Activated T-helper 2 cell treated with anti-CD3 and anti-CD28 coated beads, Interferon-gamma antibody, Interleukin-2, Interleukin-4, amounts not matched to agents 10 μg/mL and 5 μg/mL and 100 μg/mL, durations not matched to agents 14 hours and 24 hours and 36 hours (primary cell): ENCODE data around the gene CAMK1D. TPM values are rescaled to one million over a fixed set of nuclear protein-coding genes. Genes with fewer than 3 reads are reported as not detected.
"Not testable (repeated sequence)": the region's sequence is repeated elsewhere in the genome, so short reads cannot be mapped to it uniquely, and the experiment has no call there.

Source experiments
- DNase-seq: peaks from one replicate; pipeline ENCODE4 v3.0.0; 2021; ENCODE audit warnings: low spot score
- H3K27ac Mint-ChIP-seq: one replicate; pipeline ENCODE4 v1.8.0; 2021; ENCODE audit warnings: mixed read lengths
- H3K27me3 Mint-ChIP-seq: one replicate; pipeline ENCODE4 v1.8.0; 2021; ENCODE audit warnings: low read depth, mixed read lengths
- H3K36me3 Mint-ChIP-seq: one replicate; pipeline ENCODE4 v1.8.0; 2021; ENCODE audit warnings: low read depth, mixed read lengths
- H3K4me1 Mint-ChIP-seq: one replicate; pipeline ENCODE4 v1.8.0; 2021; ENCODE audit warnings: low read depth, mixed read lengths
- H3K4me3 Mint-ChIP-seq: one replicate; pipeline ENCODE4 v1.8.0; 2021; ENCODE audit warnings: low read depth, mild to moderate bottlenecking, moderate library complexity, mixed read lengths
- H3K9me3 Mint-ChIP-seq: one replicate; pipeline ENCODE4 v1.8.0; 2021; ENCODE audit warnings: mixed read lengths
- intact Hi-C: fragments of 100-400 bp; cut with micrococcal nuclease; formaldehyde crosslinking; loops from one replicate; pipeline ENCODE4 v1.15.1; 2023
- total RNA-seq: library from RNA; stranded (reverse); gene quantifications from 2 replicates; pipeline ENCODE4 v1.2.3, GENCODE V29; 2022

CAMK1D gene
- total RNA-seq, 1 donor from 2014 or later = 5.7 TPM

- Mint-ChIP-seq H3K9me3 (no peaks in the 10 kb centered on the region), H3K27me3 (no peaks in the 10 kb centered on the region), H3K36me3 (no peaks in the 10 kb centered on the region), H3K4me3 (no peak overlapping the region), H3K27ac (no peak overlapping the region), H3K4me1 (no peaks in the 10 kb centered on the region)
- DNase-seq = no peak
- intact Hi-C loops = no loop called here
These were observed 141.6 kb downstream of the CAMK1D start for GRCh38 chr10:12490963-12491362.

- Mint-ChIP-seq H3K27me3 (no peaks in the 10 kb centered on the region), H3K27ac (no peak overlapping the region), H3K9me3 (no peaks in the 10 kb centered on the region), H3K36me3 (no peaks in the 10 kb centered on the region), H3K4me1 (no peaks in the 10 kb centered on the region), H3K4me3 (no peak overlapping the region)
- intact Hi-C loops = no loop called here
- DNase-seq = no peak
These were observed 142.1 kb downstream of the CAMK1D start for GRCh38 chr10:12491491-12491890.

- no peaks in the 10 kb centered on the region for H3K4me1 Mint-ChIP-seq
- intact Hi-C loops = no loop called here
- DNase-seq = no peak
- H3K9me3 Mint-ChIP-seq = no peaks in the 10 kb centered on the region
- H3K4me3 Mint-ChIP-seq = no peak overlapping the region
- H3K27me3 Mint-ChIP-seq = no peaks in the 10 kb centered on the region
- H3K36me3 Mint-ChIP-seq = no peaks in the 10 kb centered on the region
- no peak overlapping the region for H3K27ac Mint-ChIP-seq
These were observed 142.7 kb downstream of the CAMK1D start for GRCh38 chr10:12492016-12492415.

GRCh38 chr10:12497046-12497445, 147.7 kb downstream of the CAMK1D start:
- H3K4me1 Mint-ChIP-seq, H3K36me3 Mint-ChIP-seq, H3K27ac Mint-ChIP-seq, DNase-seq, H3K9me3 Mint-ChIP-seq, intact Hi-C loops, H3K4me3 Mint-ChIP-seq, H3K27me3 Mint-ChIP-seq: not testable (repeated sequence)

- peaks cover 3% of the 10 kb centered on the region for H3K4me1 Mint-ChIP-seq
- H3K4me3 Mint-ChIP-seq = no peak overlapping the region
- DNase-seq = no peak
- no peaks in the 10 kb centered on the region for H3K9me3 Mint-ChIP-seq
- H3K36me3 Mint-ChIP-seq = no peaks in the 10 kb centered on the region
- H3K27me3 Mint-ChIP-seq = no peaks in the 10 kb centered on the region
- no peak overlapping the region for H3K27ac Mint-ChIP-seq
- intact Hi-C loops = no loop called here
These were observed 150.0 kb downstream of the CAMK1D start for GRCh38 chr10:12499076-12499986.

GRCh38 chr10:12500381-12501303, 151.3 kb downstream of the CAMK1D start:
- intact Hi-C loops = no loop called here
- Mint-ChIP-seq H3K9me3 (no peaks in the 10 kb centered on the region), H3K27me3 (peaks cover 5% of the 10 kb centered on the region), H3K27ac (no peak overlapping the region), H3K4me1 (peaks cover 7% of the 10 kb centered on the region), H3K36me3 (no peaks in the 10 kb centered on the region), H3K4me3 (no peak overlapping the region)
- no peak for DNase-seq

- no peaks in the 10 kb centered on the region for H3K36me3 Mint-ChIP-seq
These were observed 152.0 kb downstream of the CAMK1D start for GRCh38 chr10:12501324-12501723.

GRCh38 chr10:12501841-12502525, 152.6 kb downstream of the CAMK1D start:
- H3K36me3 Mint-ChIP-seq = no peaks in the 10 kb centered on the region
- H3K9me3 Mint-ChIP-seq = no peaks in the 10 kb centered on the region
- no peak overlapping the region for H3K27ac Mint-ChIP-seq
- intact Hi-C loops = no loop called here
- peaks cover 7% of the 10 kb centered on the region for H3K4me1 Mint-ChIP-seq
- H3K27me3 Mint-ChIP-seq = peaks cover 5% of the 10 kb centered on the region
- no peak overlapping the region for H3K4me3 Mint-ChIP-seq
- no peak for DNase-seq

More at GRCh38 chr10:12501324-12501723, 152.0 kb downstream of the CAMK1D start:
- H3K9me3 Mint-ChIP-seq = no peaks in the 10 kb centered on the region
- H3K27me3 Mint-ChIP-seq = peaks cover 5% of the 10 kb centered on the region
- H3K27ac Mint-ChIP-seq = no peak overlapping the region
- DNase-seq = no peak
- H3K4me1 Mint-ChIP-seq = peaks cover 7% of the 10 kb centered on the region
- no peak overlapping the region for H3K4me3 Mint-ChIP-seq
- intact Hi-C loops = no loop called here

- Mint-ChIP-seq H3K27me3 (peaks cover 5% of the 10 kb centered on the region), H3K27ac (no peak overlapping the region), H3K9me3 (no peaks in the 10 kb centered on the region), H3K4me1 (peaks cover 13% of the 10 kb centered on the region), H3K4me3 (no peak overlapping the region), H3K36me3 (no peaks in the 10 kb centered on the region)
- intact Hi-C loops = no loop called here
- no peak for DNase-seq
These were observed 153.4 kb downstream of the CAMK1D start for GRCh38 chr10:12502526-12503274.

GRCh38 chr10:12503311-12503710, 154.0 kb downstream of the CAMK1D start:
- intact Hi-C loops = no loop called here
- Mint-ChIP-seq H3K9me3 (no peaks in the 10 kb centered on the region), H3K4me1 (peaks cover 14% of the 10 kb centered on the region), H3K36me3 (no peaks in the 10 kb centered on the region), H3K27ac (no peak overlapping the region), H3K27me3 (peaks cover 5% of the 10 kb centered on the region), H3K4me3 (no peak overlapping the region)
- no peak for DNase-seq

GRCh38 chr10:12504176-12504575, 154.8 kb downstream of the CAMK1D start:
- peaks cover 16% of the 10 kb centered on the region for H3K4me1 Mint-ChIP-seq
- H3K27ac Mint-ChIP-seq = no peak overlapping the region
- H3K4me3 Mint-ChIP-seq = no peak overlapping the region
- intact Hi-C loops = no loop called here
- DNase-seq = no peak
- H3K9me3 Mint-ChIP-seq = no peaks in the 10 kb centered on the region
- peaks cover 5% of the 10 kb centered on the region for H3K27me3 Mint-ChIP-seq
- H3K36me3 Mint-ChIP-seq = no peaks in the 10 kb centered on the region

- intact Hi-C loops = no loop called here
- Mint-ChIP-seq H3K4me3 (no peak overlapping the region), H3K9me3 (no peaks in the 10 kb centered on the region), H3K27me3 (peaks cover 5% of the 10 kb centered on the region), H3K4me1 (peaks cover 16% of the 10 kb centered on the region), H3K36me3 (no peaks in the 10 kb centered on the region), H3K27ac (no peak overlapping the region)
- DNase-seq = no peak
These were observed 155.3 kb downstream of the CAMK1D start for GRCh38 chr10:12504628-12505027.
